SH-SY5Y (cell line): ENCODE results near the gene LCMT1.

Source experiments
- GATA2 ChIP-seq: IDR thresholded peaks from 2 replicates; pipeline ENCODE4 v1.6.1; 2011; ENCODE audit warnings: mild to moderate bottlenecking, low read depth, low read length
- GATA3 ChIP-seq: IDR thresholded peaks from 2 replicates; pipeline ENCODE4 v1.6.1; 2011; ENCODE audit warnings: low read depth, mild to moderate bottlenecking, low read length, moderate library complexity

LCMT1 gene

DNA sequence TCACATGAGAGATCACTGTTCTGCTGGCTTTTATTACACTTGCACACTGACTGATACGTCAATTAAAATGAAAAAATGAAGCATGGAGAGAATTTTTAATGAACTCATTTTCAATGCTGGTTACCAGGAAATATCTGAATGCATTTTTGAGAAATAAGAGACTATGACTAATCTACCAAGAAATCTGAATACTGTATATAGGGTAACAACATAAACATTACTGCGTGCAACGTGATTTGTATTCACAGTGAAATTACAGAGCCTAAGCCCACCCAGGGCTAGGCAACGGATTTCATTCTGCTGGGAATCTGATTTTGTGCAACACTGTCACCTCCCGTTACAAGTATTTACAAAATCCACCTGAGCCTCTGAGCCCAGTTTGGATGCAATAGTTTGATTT lies 23.8 kb upstream of the LCMT1 start:
- TF ChIP-seq GATA3: no peak
- TF ChIP-seq GATA2: no peak

DNA sequence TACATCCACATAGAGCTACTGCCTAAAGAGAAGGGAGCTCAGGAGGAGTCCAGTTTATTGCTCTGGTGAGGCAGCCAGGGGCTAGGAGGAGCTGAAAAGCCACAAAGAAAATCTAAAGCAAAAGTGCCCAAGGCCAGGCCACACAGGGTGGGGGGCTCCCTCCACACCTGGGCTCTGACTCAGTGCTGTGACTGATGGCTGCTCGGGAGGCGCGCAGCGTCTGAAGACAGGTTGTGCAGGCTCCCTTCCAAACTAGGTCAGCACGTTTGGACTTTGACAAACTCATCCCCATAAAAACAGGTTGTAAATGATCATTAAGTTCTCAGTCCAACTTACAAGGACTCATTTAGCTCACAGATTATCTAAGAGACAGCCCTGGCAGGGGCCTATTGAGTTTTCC lies 22.2 kb upstream of the LCMT1 start:
- no peak for TF ChIP-seq GATA2
- no peak for TF ChIP-seq GATA3

GRCh38 chr16:25092441-25092840 lies 19.1 kb upstream of the LCMT1 start:
- no peak for TF ChIP-seq GATA2

- TF ChIP-seq GATA3 (no peak), GATA2 (no peak)
Observed at GRCh38 chr16:25093208-25094061, 18.1 kb upstream of the LCMT1 start.

DNA sequence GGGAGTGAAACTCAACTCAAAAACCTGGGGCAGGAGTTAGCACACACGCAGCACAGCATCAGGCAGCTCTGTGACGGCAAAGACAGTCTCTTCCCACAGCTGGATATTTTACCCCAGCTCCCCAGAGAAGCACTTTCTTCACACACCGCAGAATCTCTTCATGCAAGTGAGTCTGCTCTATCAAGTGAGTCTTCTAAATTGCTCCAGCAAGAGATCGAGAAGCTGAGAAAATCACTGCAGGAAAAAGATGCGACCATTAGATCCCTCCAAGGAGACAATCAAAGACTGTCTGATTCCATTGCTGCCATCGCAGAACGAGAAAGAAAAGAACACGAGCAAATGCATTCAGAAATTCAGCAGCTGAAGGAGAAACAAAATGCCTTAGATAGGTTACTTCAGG lies 16.9 kb upstream of the LCMT1 start:
- TF ChIP-seq GATA3 (no peak), GATA2 (no peak)

- TF ChIP-seq GATA2 (no peak), GATA3 (no peak)
Observed at GRCh38 chr16:25095636-25096035, 15.9 kb upstream of the LCMT1 start.

GRCh38 chr16:25097276-25097975 lies 14.1 kb upstream of the LCMT1 start:
- no peak for TF ChIP-seq GATA2
- no peak for TF ChIP-seq GATA3

DNA sequence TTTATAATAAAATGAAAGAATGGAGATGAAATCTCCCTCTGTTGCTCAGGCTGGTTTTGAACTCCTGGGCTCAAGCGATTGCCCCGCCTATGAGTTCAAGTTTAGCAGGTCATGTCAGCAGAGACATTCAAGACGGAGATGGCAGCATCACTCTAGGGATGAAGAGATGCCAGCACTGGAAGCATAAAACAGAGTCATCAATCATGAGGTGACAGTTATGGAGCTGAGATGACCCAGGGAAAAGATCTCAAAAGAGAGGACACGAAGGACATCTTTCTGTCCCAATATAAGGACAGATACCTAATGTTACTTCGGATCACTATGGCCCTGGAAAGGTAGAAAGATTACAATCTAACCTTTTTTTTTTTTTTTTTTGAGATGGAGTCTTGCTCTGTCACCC lies 11.0 kb upstream of the LCMT1 start:
- no peak for TF ChIP-seq GATA2

GRCh38 chr16:25106567-25107465 lies 4.7 kb upstream of the LCMT1 start:
- TF ChIP-seq GATA2: no peak
- TF ChIP-seq GATA3: no peak

- no peak for TF ChIP-seq GATA2
- TF ChIP-seq GATA3: no peak
Observed at GRCh38 chr16:25107466-25107792, 4.1 kb upstream of the LCMT1 start.

- no peak for TF ChIP-seq GATA3
- no peak for TF ChIP-seq GATA2
Observed at GRCh38 chr16:25108054-25108453, 3.5 kb upstream of the LCMT1 start.

- no peak for TF ChIP-seq GATA2
- TF ChIP-seq GATA3: no peak
Observed at GRCh38 chr16:25109643-25110042, 1.9 kb upstream of the LCMT1 start.

- no peak for TF ChIP-seq GATA3
Observed at GRCh38 chr16:25110387-25110947, 1.1 kb upstream of the LCMT1 start.

DNA sequence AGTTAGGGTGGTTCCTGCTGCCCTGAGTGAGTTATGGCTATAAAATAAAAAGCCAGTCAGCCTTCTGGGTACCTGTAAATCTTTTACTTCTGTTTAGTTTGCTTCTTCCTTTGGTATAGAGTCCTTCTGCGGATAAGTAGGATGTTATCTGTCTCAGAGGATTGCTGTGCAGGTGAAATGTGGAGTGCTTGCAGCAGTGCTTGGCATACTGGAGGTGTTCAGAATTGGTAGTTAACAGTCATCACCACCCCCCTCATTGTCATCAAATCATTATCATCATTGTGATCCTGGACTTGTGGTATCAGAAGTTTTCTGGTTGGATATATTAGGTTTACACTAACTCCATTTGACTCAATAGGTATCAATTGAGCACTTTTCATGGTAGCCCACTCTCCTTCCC lies 2.6 kb downstream of the LCMT1 start:
- no peak for TF ChIP-seq GATA3
- TF ChIP-seq GATA2: no peak

- TF ChIP-seq GATA3 (no peak), GATA2 (no peak)
Observed at GRCh38 chr16:25118851-25119578, 7.5 kb downstream of the LCMT1 start.
